HEK293T (cell line): ENCODE data around the gene SYNGR4.

Experiments
- CTCF ChIA-PET: fragments of 350-600 bp; formaldehyde crosslinking; extraction: SDS; loops from one replicate; lab custom pipeline; 2021; ENCODE audit warnings: antibody characterized with exemption, inconsistent platforms; lab: Yijun Ruan, JAX
- POLR2A ChIA-PET: fragments of 350-600 bp; formaldehyde crosslinking; extraction: SDS; loops from one replicate; lab custom pipeline; 2020; ENCODE audit warnings: antibody characterized with exemption, inconsistent platforms; lab: Yijun Ruan, JAX
- DNase-seq: peaks from one replicate; pipeline ENCODE4 v3.0.0; 2012; ENCODE audit warnings: mixed read lengths; ENCODE audit errors: extremely low spot score
- ARNT ChIP-seq: fragments of 450-650 bp; IDR thresholded peaks from 2 replicates; pipeline ENCODE4 v1.6.1; 2017; ENCODE audit warnings: mild to moderate bottlenecking
- BHLHE40 ChIP-seq: fragments of 450-650 bp; IDR thresholded peaks from 2 replicates; pipeline ENCODE4 v1.6.1; 2016; ENCODE audit warnings: mild to moderate bottlenecking, moderate library complexity, borderline replicate concordance
- CTBP1 ChIP-seq: fragments of 450-650 bp; IDR thresholded peaks from 2 replicates; pipeline ENCODE4 v1.6.1; 2016; ENCODE audit warnings: borderline replicate concordance
- ELF4 ChIP-seq: fragments of 450-650 bp; IDR thresholded peaks from 2 replicates; pipeline ENCODE4 v1.6.1; 2017; ENCODE audit warnings: antibody characterized with exemption
- FOXA1 ChIP-seq: fragments of 450-650 bp; IDR thresholded peaks from 2 replicates; pipeline ENCODE4 v1.6.1; 2016; ENCODE audit warnings: mild to moderate bottlenecking
- FOXK2 ChIP-seq: fragments of 450-650 bp; IDR thresholded peaks from 2 replicates; pipeline ENCODE4 v1.6.1; 2016; ENCODE audit warnings: mild to moderate bottlenecking
- FOXM1 ChIP-seq: fragments of 450-650 bp; IDR thresholded peaks from 2 replicates; pipeline ENCODE4 v1.6.1; 2017; ENCODE audit warnings: mild to moderate bottlenecking, borderline replicate concordance
- HDGF ChIP-seq: fragments of 450-650 bp; IDR thresholded peaks from 2 replicates; pipeline ENCODE4 v1.6.1; 2017; ENCODE audit warnings: antibody characterized with exemption, borderline replicate concordance
- L3MBTL2 ChIP-seq: fragments of 450-650 bp; conservative IDR thresholded peaks from 2 replicates; pipeline ENCODE4 v1.6.1; 2016; ENCODE audit warnings: mild to moderate bottlenecking
- LEF1 ChIP-seq: fragments of 450-650 bp; IDR thresholded peaks from 2 replicates; pipeline ENCODE4 v1.6.1; 2017; ENCODE audit warnings: mild to moderate bottlenecking, borderline replicate concordance
- NFRKB ChIP-seq: fragments of 450-650 bp; IDR thresholded peaks from 2 replicates; pipeline ENCODE4 v1.6.1; 2016; ENCODE audit warnings: mild to moderate bottlenecking, moderate library complexity
- PKNOX1 ChIP-seq: fragments of 450-650 bp; IDR thresholded peaks from 2 replicates; pipeline ENCODE4 v1.6.1; 2016
- SP1 ChIP-seq: fragments of 450-650 bp; IDR thresholded peaks from 2 replicates; pipeline ENCODE4 v1.6.1; 2017
- SUZ12 ChIP-seq: fragments of 450-650 bp; IDR thresholded peaks from 2 replicates; pipeline ENCODE4 v1.6.1; 2016; ENCODE audit warnings: mild to moderate bottlenecking
- TARDBP ChIP-seq: fragments of 450-650 bp; IDR thresholded peaks from 2 replicates; pipeline ENCODE4 v1.6.1; 2016
- ZNF384 ChIP-seq: fragments of 450-650 bp; IDR thresholded peaks from 2 replicates; pipeline ENCODE4 v1.6.1; 2016

Gene SYNGR4

DNA sequence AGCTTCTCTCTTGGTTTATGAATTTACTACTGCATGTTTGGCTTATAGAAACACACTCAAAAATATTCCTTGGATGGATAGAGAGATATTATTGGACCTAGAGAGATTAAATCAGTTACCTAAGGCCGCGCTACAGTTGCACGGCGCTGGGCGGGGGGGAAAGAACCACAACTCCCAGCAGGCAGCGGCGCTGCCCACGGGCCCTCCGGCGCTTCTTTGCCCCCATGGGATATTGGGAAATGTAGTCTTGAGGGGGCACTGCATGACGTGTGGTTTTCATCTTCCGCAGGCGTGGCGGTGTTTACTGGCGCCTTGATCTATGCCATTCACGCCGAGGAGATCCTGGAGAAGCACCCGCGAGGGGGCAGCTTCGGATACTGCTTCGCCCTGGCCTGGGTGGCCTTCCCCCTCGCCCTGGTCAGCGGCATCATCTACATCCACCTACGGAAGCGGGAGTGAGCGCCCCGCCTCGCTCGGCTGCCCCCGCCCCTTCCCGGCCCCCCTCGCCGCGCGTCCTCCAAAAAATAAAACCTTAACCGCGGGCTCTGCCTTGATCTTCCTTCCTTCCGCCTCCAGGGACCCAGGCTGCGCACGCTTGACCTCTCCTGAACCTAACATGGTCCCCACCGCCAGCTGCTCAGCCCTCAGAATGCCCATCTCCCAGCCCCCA lies 34.0 kb upstream of the SYNGR4 start:
- TF ChIP-seq L3MBTL2: peak; percentile 62
- no peak for TF ChIP-seq ARNT
- no peak for TF ChIP-seq SP1
- TF ChIP-seq FOXM1: no peak
- TF ChIP-seq LEF1: no peak
- no peak for TF ChIP-seq HDGF
- no peak for TF ChIP-seq TARDBP
- peak; percentile 43; the same call in 1 of the 2 replicates for TF ChIP-seq PKNOX1
- no peak for TF ChIP-seq SUZ12
- TF ChIP-seq ZNF384: no peak
- TF ChIP-seq NFRKB: no peak
- no peak for TF ChIP-seq FOXK2
- no peak for TF ChIP-seq BHLHE40
- no peak for TF ChIP-seq ELF4
- POLR2A ChIA-PET: interaction anchor here (1.4 to 6.6 kb wide), 2 partner anchors 8 to 33 kb away, joined by 6 to 93 read pairs; partner anchors contain the start of gene EMP3
- peak; percentile 75 for DNase-seq
- CTCF ChIA-PET: interaction anchor here (1.0 kb wide), 1 partner anchor 16 kb away, joined by 3 read pairs; no protein-coding TSS in a partner anchor

DNA sequence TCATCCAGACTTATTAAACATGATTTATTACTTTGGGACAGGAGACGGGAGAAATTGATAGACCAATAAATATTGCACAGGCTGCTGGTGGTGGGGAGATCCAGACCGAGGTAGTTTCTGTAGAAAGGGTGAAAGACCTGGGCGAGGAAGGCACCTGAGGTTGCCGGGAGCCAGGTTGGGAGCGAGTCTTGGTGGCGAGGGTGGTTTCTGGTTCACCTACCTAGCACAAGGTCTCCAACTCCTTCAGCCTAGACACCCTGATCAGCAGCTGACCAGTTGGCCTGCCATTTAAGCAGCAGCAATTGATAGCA lies 31.9 kb upstream of the SYNGR4 start:
- TF ChIP-seq L3MBTL2 (no peak), SUZ12 (no peak), FOXA1 (no peak), FOXM1 (no peak)
- POLR2A ChIA-PET: interaction anchor here (0.9 to 6.6 kb wide), 7 partner anchors 10 to 287 kb away, joined by 3 to 93 read pairs (median 5); partner anchors contain the start of genes CARD8, EMP3, RPL18 and SPHK2
- no peak for DNase-seq
- CTCF ChIA-PET: interaction anchor here (1.0 to 3.3 kb wide), 3 partner anchors 13 to 174 kb away, joined by 5 to 78 read pairs (median 14); a partner anchor contains a TSS

DNA sequence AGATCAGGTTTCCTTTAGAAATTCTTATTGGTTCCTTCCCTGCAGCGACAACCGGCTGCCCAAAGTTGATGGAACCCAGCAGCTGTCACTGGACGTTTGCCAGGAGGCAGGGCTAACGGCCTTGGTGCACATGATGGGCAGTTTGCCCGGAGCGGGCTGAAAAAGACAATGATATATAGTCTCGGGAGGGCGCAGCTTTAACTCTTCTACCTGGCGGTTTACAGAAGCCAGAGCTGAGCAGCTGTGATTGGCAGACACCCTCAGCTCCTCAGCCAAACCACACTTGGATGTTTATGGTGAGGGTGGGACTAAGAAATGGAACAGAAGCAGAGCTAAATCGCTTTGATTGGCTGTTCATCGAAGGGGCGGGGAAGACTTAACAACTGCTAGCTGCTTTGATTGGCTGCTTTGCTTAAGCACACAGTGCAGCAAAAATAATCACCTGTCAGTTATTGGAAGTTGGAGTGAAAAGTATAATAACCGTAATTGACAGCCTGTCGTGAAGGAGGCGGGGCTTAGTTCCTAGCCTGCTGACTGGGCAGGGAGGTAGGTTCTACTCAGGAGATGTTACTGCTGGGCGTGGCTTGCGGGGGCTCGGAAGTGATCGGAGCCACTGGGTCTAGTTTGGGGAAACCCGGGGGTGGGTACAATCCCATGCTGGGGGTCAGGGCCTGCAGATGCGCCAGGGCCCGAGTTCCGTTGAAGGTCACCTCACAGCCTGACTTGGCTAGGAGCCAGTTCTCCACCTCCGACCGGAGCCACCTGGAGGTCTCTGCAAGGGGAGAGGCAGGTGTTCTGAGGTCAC lies 31.3 kb upstream of the SYNGR4 start:
- CTCF ChIA-PET: interaction anchor here (0.9 to 3.3 kb wide), 6 partner anchors 9 to 173 kb away, joined by 3 to 78 read pairs (median 10); partner anchors contain the start of gene EMP3
- POLR2A ChIA-PET: interaction anchor here (0.9 to 6.6 kb wide), 8 partner anchors 11 to 286 kb away, joined by 3 to 93 read pairs (median 4); partner anchors contain the start of genes CARD8, EMP3, RPL18 and SPHK2
- peak; percentile 82 for DNase-seq
- TF ChIP-seq CTBP1 (no peak), PKNOX1 (peak; percentile 98)

DNA sequence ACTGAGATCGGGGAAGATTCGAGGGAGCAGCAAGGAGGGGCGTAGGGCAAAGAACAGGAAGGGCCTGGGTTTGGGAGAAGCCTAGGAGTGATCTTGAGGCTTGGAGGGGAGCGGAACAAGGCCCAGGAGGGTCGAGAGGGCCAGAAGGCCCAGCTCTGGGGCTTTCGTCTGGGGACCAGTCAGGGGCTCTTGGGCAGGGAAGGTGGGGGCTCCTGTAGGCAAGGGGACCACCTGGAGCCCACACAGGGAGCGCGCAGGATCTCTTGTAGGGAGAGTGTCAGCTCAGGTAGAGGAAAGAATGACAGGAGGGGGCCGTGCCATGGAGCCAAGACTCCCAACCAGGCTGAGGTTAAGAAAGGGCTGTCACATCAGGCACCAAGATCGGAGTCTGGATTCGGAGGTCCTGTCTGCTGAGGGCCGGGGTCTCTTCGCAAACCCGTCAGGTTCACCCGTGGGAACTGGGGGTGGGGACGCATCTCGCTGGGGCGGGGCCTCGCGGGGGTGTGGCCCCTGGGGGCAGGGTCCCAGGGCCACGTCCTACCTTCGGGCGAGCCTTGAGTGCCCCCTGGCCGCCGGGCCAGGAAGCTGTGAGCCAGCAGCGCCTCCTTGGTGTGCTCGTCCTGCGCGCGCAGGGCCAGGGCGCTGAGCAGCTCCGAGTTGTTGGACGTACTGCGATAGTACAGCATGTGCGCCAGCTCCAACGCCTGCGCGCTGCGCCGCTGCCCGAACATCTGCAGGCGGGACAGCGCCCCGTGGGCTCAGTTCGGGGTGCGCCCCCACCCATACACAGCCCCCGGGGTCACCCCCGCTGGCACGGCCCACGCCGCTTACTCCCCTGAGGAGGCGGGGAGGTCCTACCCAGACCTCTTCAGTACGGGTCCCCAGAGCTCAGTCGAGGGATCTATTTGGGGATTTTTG lies 30.4 kb upstream of the SYNGR4 start:
- CTCF ChIA-PET: interaction anchor here (0.6 to 3.3 kb wide), 12 partner anchors 10 to 251 kb away, joined by 3 to 78 read pairs (median 4); partner anchors contain the start of gene EMP3
- POLR2A ChIA-PET: interaction anchor here (0.6 to 6.6 kb wide), 10 partner anchors 12 to 285 kb away, joined by 3 to 93 read pairs (median 4); partner anchors contain the start of genes CARD8, EMP3, KDELR1 and RPL18
- DNase-seq: peak; percentile 90
- TF ChIP-seq ELF4 (no peak), L3MBTL2 (peak; percentile 94), ZNF384 (no peak), FOXA1 (no peak), PKNOX1 (peak; percentile 37), HDGF (no peak), FOXM1 (no peak), SP1 (no peak), NFRKB (no peak), FOXK2 (no peak), TARDBP (no peak), CTBP1 (0 out of 2 replicates have a peak, but pooled peaks have one; percentile 7)

GRCh38 chr19:48338253-48338755 lies 25.9 kb upstream of the SYNGR4 start:
- no peak for DNase-seq
- ChIA-PET POLR2A (interaction anchor here (1.4 to 1.6 kb wide), 2 partner anchors 13 to 25 kb away, joined by 3 to 4 read pairs; partner anchors contain the start of gene EMP3), CTCF (no interaction called here)
- no peak for TF ChIP-seq FOXM1
- no peak for TF ChIP-seq PKNOX1
- TF ChIP-seq FOXA1: no peak
- no peak for TF ChIP-seq CTBP1
- TF ChIP-seq NFRKB: no peak
- TF ChIP-seq FOXK2: no peak
- no peak for TF ChIP-seq SUZ12
- no peak for TF ChIP-seq BHLHE40
- no peak for TF ChIP-seq ZNF384
- no peak for TF ChIP-seq HDGF
- no peak for TF ChIP-seq LEF1
- TF ChIP-seq L3MBTL2: no peak
- TF ChIP-seq ARNT: no peak
- TF ChIP-seq TARDBP: no peak
- no peak for TF ChIP-seq ELF4
- TF ChIP-seq SP1: no peak
